ENCODE measurements around the gene MAPK10.

Gene MAPK10

DNA sequence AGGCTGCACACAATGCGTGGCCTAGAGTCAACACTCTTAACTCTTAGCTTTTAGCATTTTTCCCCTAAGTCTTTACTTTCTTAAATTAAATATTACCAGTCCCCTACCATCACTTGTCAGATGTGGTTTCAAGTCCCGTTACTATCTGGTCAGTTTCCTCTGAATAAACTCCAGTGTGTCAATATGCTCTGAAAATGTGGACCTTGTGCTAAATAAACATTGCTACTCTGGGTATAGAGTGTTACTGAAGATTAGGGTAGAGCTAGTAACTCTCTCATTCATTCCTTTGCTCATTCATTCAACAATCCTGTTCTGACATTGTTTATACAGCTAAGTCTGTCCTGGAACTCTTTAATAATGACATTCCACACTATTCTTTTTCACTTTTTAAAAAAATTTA lies 251.0 kb downstream of the MAPK10 start:
- Histone ChIP-seq H3F3A (ENCODE audit: control insufficient read depth, insufficient read depth) (no peaks in the 10 kb centered on the region), H3K27me3 (ENCODE audit: control insufficient read depth, low read length) (no peaks in the 10 kb centered on the region), H3K4me1 (ENCODE audit: control insufficient read depth, low read length) (peaks cover 6% of the 10 kb centered on the region; the same call in 1 of the 2 replicates), H3K4me3 (ENCODE audit: low read length) (no peak overlapping the region), H3K27ac (ENCODE audit: low read depth, low read length) (no peak overlapping the region), H3K9me3 (ENCODE audit: control insufficient read depth, insufficient read depth, low read length) (no peaks in the 10 kb centered on the region; the same call in 1 of the 2 replicates), H4K20me1 (ENCODE audit: control insufficient read depth, insufficient read depth, low read depth, low read length) (no peaks in the 10 kb centered on the region), H3K9me2 (replicated peaks; ENCODE audit: control insufficient read depth, low read length) (no peaks in the 10 kb centered on the region), H3K36me3 (ENCODE audit: control insufficient read depth, low read length) (peaks cover 12% of the 10 kb centered on the region), H3K79me2 (ENCODE audit: control insufficient read depth, low read length) (no peaks in the 10 kb centered on the region), H3K4me2 (ENCODE audit: low read length) (no peak overlapping the region)
- TF ChIP-seq, protein P1, sequence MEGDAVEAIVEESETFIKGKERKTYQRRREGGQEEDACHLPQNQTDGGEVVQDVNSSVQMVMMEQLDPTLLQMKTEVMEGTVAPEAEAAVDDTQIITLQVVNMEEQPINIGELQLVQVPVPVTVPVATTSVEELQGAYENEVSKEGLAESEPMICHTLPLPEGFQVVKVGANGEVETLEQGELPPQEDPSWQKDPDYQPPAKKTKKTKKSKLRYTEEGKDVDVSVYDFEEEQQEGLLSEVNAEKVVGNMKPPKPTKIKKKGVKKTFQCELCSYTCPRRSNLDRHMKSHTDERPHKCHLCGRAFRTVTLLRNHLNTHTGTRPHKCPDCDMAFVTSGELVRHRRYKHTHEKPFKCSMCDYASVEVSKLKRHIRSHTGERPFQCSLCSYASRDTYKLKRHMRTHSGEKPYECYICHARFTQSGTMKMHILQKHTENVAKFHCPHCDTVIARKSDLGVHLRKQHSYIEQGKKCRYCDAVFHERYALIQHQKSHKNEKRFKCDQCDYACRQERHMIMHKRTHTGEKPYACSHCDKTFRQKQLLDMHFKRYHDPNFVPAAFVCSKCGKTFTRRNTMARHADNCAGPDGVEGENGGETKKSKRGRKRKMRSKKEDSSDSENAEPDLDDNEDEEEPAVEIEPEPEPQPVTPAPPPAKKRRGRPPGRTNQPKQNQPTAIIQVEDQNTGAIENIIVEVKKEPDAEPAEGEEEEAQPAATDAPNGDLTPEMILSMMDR (IDR thresholded peaks at IDR 0.05; ENCODE audit: low read depth, low read length, poor library complexity, severe bottlenecking), result no peak
- no peak for TF ChIP-seq EZH2phosphoT487 (IDR thresholded peaks at IDR 0.05; ENCODE audit: borderline replicate concordance, low read length)

DNA sequence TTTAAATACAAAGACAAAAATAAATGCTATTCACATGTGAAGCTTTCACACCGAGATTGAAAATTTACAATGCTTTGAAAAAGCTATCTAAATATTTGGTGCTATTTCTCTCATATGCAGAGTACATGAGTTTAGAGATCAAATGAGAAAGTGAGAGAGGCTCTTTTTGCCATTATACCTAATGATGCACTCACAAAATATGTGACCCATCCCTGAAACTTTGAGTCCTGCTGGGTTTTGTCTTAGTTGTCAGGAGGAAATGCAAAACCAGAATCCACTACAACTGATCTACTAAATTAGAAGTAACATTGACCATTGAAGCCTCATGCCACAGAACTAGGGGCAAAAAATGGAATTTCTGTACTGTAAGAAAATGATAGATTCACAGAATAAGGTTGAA lies 251.7 kb downstream of the MAPK10 start:
- no peaks in the 10 kb centered on the region for H3K27me3 ChIP-seq (ENCODE audit: control insufficient read depth, low read length)
- TF ChIP-seq, protein P1 (IDR thresholded peaks at IDR 0.05; ENCODE audit: low read depth, low read length, poor library complexity, severe bottlenecking), result no peak
- H3F3A ChIP-seq (ENCODE audit: control insufficient read depth, insufficient read depth), result no peaks in the 10 kb centered on the region
- no peak overlapping the region for H3K4me2 ChIP-seq (ENCODE audit: low read length)
- peaks cover 15% of the 10 kb centered on the region for H3K36me3 ChIP-seq (ENCODE audit: control insufficient read depth, low read length)
- H3K4me1 ChIP-seq (ENCODE audit: control insufficient read depth, low read length), result peaks cover 6% of the 10 kb centered on the region; the same call in 1 of the 2 replicates
- H3K4me3 ChIP-seq (ENCODE audit: low read length), result no peak overlapping the region
- H3K27ac ChIP-seq (ENCODE audit: low read depth, low read length), result no peak overlapping the region
- H3K79me2 ChIP-seq (ENCODE audit: control insufficient read depth, low read length), result no peaks in the 10 kb centered on the region
- no peaks in the 10 kb centered on the region for H3K9me3 ChIP-seq (ENCODE audit: control insufficient read depth, insufficient read depth, low read length)
- no peaks in the 10 kb centered on the region for H4K20me1 ChIP-seq (ENCODE audit: control insufficient read depth, insufficient read depth, low read depth, low read length)
- H3K9me2 ChIP-seq (replicated peaks; ENCODE audit: control insufficient read depth, low read length), result no peaks in the 10 kb centered on the region

GRCh38 chr4:86107112-86107511 lies 252.7 kb downstream of the MAPK10 start:
- H4K20me1 ChIP-seq (ENCODE audit: control insufficient read depth, insufficient read depth, low read depth, low read length), result no peaks in the 10 kb centered on the region
- peaks cover 6% of the 10 kb centered on the region; the same call in 1 of the 2 replicates for H3K4me1 ChIP-seq (ENCODE audit: control insufficient read depth, low read length)
- no peak overlapping the region for H3K4me2 ChIP-seq (ENCODE audit: low read length)
- TF ChIP-seq, protein P1 (IDR thresholded peaks at IDR 0.05; ENCODE audit: low read depth, low read length, poor library complexity, severe bottlenecking), result no peak
- TF ChIP-seq EZH2phosphoT487 (IDR thresholded peaks at IDR 0.05; ENCODE audit: borderline replicate concordance, low read length), result no peak
- H3K79me2 ChIP-seq (ENCODE audit: control insufficient read depth, low read length), result no peaks in the 10 kb centered on the region
- H3K4me3 ChIP-seq (ENCODE audit: low read length), result no peak overlapping the region
- no peak overlapping the region for H3K27ac ChIP-seq (ENCODE audit: low read depth, low read length)
- H3K9me2 ChIP-seq (replicated peaks; ENCODE audit: control insufficient read depth, low read length), result no peaks in the 10 kb centered on the region
- no peaks in the 10 kb centered on the region for H3K27me3 ChIP-seq (ENCODE audit: control insufficient read depth, low read length)
- no peaks in the 10 kb centered on the region for H3K9me3 ChIP-seq (ENCODE audit: control insufficient read depth, insufficient read depth, low read length)
- H3F3A ChIP-seq (ENCODE audit: control insufficient read depth, insufficient read depth), result no peaks in the 10 kb centered on the region
- peaks cover 18% of the 10 kb centered on the region for H3K36me3 ChIP-seq (ENCODE audit: control insufficient read depth, low read length)

DNA sequence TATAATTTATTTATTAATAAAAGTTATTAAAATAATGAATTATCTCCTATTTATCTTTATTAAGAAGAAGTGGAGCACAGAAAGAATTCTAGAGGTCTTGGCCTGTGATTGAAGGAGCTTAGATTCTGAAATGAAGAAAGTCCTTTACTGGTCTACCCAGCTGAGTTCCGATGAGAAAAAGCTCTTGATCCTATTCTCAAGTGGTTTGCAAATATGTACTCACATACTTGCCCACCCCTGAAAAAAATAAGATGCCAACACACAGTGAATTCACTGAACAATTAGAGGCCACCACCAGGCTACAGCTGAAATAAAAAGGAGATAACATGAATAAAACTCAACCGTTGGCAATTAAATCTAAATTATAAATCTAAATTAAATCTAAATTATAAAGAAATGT lies 253.4 kb downstream of the MAPK10 start:
- H4K20me1 ChIP-seq (ENCODE audit: control insufficient read depth, insufficient read depth, low read depth, low read length), result no peaks in the 10 kb centered on the region
- H3K9me2 ChIP-seq (replicated peaks; ENCODE audit: control insufficient read depth, low read length), result no peaks in the 10 kb centered on the region
- H3K9me3 ChIP-seq (ENCODE audit: control insufficient read depth, insufficient read depth, low read length), result no peaks in the 10 kb centered on the region

More for the DNA sequence above, 253.4 kb downstream of the MAPK10 start:
- Histone ChIP-seq H3F3A (ENCODE audit: control insufficient read depth, insufficient read depth) (no peaks in the 10 kb centered on the region), H3K4me3 (ENCODE audit: low read length) (no peak overlapping the region), H3K27me3 (ENCODE audit: control insufficient read depth, low read length) (no peaks in the 10 kb centered on the region), H3K27ac (ENCODE audit: low read depth, low read length) (no peak overlapping the region), H3K4me2 (ENCODE audit: low read length) (no peak overlapping the region), H3K36me3 (ENCODE audit: control insufficient read depth, low read length) (peaks cover 23% of the 10 kb centered on the region), H3K79me2 (ENCODE audit: control insufficient read depth, low read length) (no peaks in the 10 kb centered on the region), H3K4me1 (ENCODE audit: control insufficient read depth, low read length) (peaks cover 12% of the 10 kb centered on the region)
- no peak for TF ChIP-seq EZH2phosphoT487 (IDR thresholded peaks at IDR 0.05; ENCODE audit: borderline replicate concordance, low read length)
- TF ChIP-seq, protein P1 (IDR thresholded peaks at IDR 0.05; ENCODE audit: low read depth, low read length, poor library complexity, severe bottlenecking), result no peak
